ENCODE results near the gene ATG16L2. TPM values are rescaled to one million over a fixed set of nuclear protein-coding genes. Genes with fewer than 3 reads are reported as not detected.

Gene ATG16L2
- total and polyA plus RNA-seq, 2 of the 4 experiments (the other 2 are of a cell fraction) = 1.3 to 12.7 TPM

- TF ChIP-seq MXI1 (IDR thresholded peaks at IDR 0.05; ENCODE audit: borderline replicate concordance, low read depth, low read length) = no peak
Observed at GRCh38 chr11:72807021-72807693, 7.1 kb upstream of the ATG16L2 start (continued).

DNA sequence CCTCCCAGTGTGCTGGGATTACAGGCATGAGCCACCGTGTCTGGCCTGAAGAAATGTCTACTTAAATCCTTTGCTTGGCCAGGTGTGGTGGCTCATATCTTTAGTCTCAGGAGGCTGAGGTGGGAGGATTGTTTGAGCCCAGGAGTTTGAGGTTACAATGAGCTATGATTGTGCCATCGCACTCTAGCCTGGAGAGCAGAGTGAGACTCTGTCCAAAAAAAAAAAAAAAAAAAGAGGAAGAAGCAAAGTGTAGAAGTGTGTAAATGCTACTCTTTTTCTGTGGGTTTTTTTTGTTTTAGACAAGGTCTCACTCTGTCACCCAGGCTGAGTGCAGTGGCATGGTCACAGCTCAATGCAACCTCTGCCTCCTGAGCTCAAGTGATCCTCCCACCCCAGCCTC lies 6.4 kb upstream of the ATG16L2 start:
- peaks cover 4 to 22% of the 10 kb centered on the region in 2 experiments; a peak in 3 of 4 replicates for H3K79me1 ChIP-seq (ENCODE audit: low read depth in 1 of 2, low read length in 2 of 2)
- H3K4me1 ChIP-seq (ENCODE audit: control insufficient read depth, insufficient read depth, low read length) = peaks cover 12% of the 10 kb centered on the region
- no TSS peak for BruUV-seq (replicated peaks)
- peaks cover 3% of the 10 kb centered on the region; the same call in 1 of the 2 replicates for H3K36me3 ChIP-seq (ENCODE audit: control insufficient read depth, insufficient read depth, low read length)
- no peak overlapping the region for H2AFZ ChIP-seq (replicated peaks; ENCODE audit: low read length, poor library complexity)
- no peak overlapping the region for H3K4ac ChIP-seq (ENCODE audit: low read depth, low read length)
- no peak overlapping the region for H4K91ac ChIP-seq (ENCODE audit: insufficient read depth, low read depth, low read length)
- H3K18ac ChIP-seq (ENCODE audit: low read depth, low read length) = no peak overlapping the region
- H3K27me3 ChIP-seq (ENCODE audit: control insufficient read depth, insufficient read depth, low read length) = no peaks in the 10 kb centered on the region
- in situ Hi-C loops (cut with MboI; ENCODE audit: low sequenced_read_pairs) = no loop called here
- no peak overlapping the region for H3K56ac ChIP-seq (ENCODE audit: extremely low read depth, insufficient read depth, low read length)
- no peak overlapping the region for H3K23ac ChIP-seq (ENCODE audit: low read depth, low read length)
- no peak overlapping the region for H3K14ac ChIP-seq (replicated peaks; ENCODE audit: low read depth, low read length)
- no peak overlapping the region for H3K27ac ChIP-seq (ENCODE audit: insufficient read depth, low read length)
- H2AK9ac ChIP-seq (replicated peaks; ENCODE audit: low read depth, low read length, poor library complexity) = no peak overlapping the region
- ChIA-PET CTCF (interaction anchor here (0.9 kb wide), 1 partner anchor 370 kb away, joined by 3 read pairs; no protein-coding TSS in a partner anchor), POLR2A (ENCODE audit: unreplicated experiment) (interaction anchor here (0.6 kb wide), 1 partner anchor 9 kb away, joined by 8 read pairs; no protein-coding TSS in a partner anchor)
- H4K20me1 ChIP-seq (ENCODE audit: insufficient read depth, low read length) = no peaks in the 10 kb centered on the region
- H3K4me2 ChIP-seq (ENCODE audit: low read depth, low read length) = no peak overlapping the region
- DNase-seq (no peak), ATAC-seq (ENCODE audit: low read depth) (no peak)
- no peak overlapping the region for H2BK15ac ChIP-seq (ENCODE audit: low read depth, low read length)
- H3K4me3 ChIP-seq (ENCODE audit: insufficient read depth, low read depth, low read length) = no peak overlapping the region
- no peaks in the 10 kb centered on the region for H3K9me3 ChIP-seq (ENCODE audit: control insufficient read depth, insufficient read depth, low read length)
- H4K5ac ChIP-seq (ENCODE audit: low read depth, low read length) = no peak overlapping the region
- intact Hi-C loops (cut with micrococcal nuclease) = no loop called here
- no peak overlapping the region for H3K9ac ChIP-seq (ENCODE audit: low read depth, low read length)
- H2BK20ac ChIP-seq (ENCODE audit: low read depth, low read length) = no peak overlapping the region
- no peak overlapping the region for H2AK5ac ChIP-seq (ENCODE audit: low read depth, low read length)
- dilution Hi-C loops (cut with HindIII; ENCODE audit: low sequenced_read_pairs, unreplicated experiment) = no loop called here
- H2BK120ac ChIP-seq (ENCODE audit: low read depth, low read length) = no peak overlapping the region
- H2BK5ac ChIP-seq (ENCODE audit: low read depth, low read length, poor library complexity, severe bottlenecking) = no peak overlapping the region
- H4K8ac ChIP-seq (ENCODE audit: low read depth in 2 of 2, low read length in 2 of 2) = no peak overlapping the region
- WGBS, 2 experiments (ENCODE audit: extremely low coverage in 2 of 2, insufficient read length in 1 of 2) = 100% methylated on average over 1 of the region's 2 CpGs; no CpG with 5 or more reads in 1 of the 2 experiments
- peaks cover 9% of the 10 kb centered on the region; the same call in 1 of the 2 replicates for H3K9me1 ChIP-seq (ENCODE audit: insufficient read depth, low read length)
- TF ChIP-seq CTCF (conservative IDR thresholded peaks at IDR 0.05; ENCODE audit: low read depth, low read length) = no peak
- no peak for TF ChIP-seq CHD1 (IDR thresholded peaks at IDR 0.05; ENCODE audit: low read depth, low read length)
- no peak for TF ChIP-seq SMC3 (IDR thresholded peaks at IDR 0.05; ENCODE audit: low read depth, low read length)
- no peak for TF ChIP-seq NFE2L2 (IDR thresholded peaks at IDR 0.05; ENCODE audit: low read depth, low read length)
- no peak for TF ChIP-seq CEBPB (IDR thresholded peaks at IDR 0.05; ENCODE audit: low read depth, low read length)
- no peak for TF ChIP-seq RFX5 (IDR thresholded peaks at IDR 0.05; ENCODE audit: low read depth, low read length)
- TF ChIP-seq POLR2A (IDR thresholded peaks at IDR 0.05; ENCODE audit: low read depth, low read length) = no peak
- TF ChIP-seq, protein P1, sequence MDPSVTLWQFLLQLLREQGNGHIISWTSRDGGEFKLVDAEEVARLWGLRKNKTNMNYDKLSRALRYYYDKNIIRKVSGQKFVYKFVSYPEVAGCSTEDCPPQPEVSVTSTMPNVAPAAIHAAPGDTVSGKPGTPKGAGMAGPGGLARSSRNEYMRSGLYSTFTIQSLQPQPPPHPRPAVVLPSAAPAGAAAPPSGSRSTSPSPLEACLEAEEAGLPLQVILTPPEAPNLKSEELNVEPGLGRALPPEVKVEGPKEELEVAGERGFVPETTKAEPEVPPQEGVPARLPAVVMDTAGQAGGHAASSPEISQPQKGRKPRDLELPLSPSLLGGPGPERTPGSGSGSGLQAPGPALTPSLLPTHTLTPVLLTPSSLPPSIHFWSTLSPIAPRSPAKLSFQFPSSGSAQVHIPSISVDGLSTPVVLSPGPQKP (IDR thresholded peaks at IDR 0.05; ENCODE audit: borderline replicate concordance, low read depth, low read length) = no peak
- TF ChIP-seq BHLHE40 (IDR thresholded peaks at IDR 0.05; ENCODE audit: low read depth, low read length) = no peak
- no peak for TF ChIP-seq MXI1 (IDR thresholded peaks at IDR 0.05; ENCODE audit: borderline replicate concordance, low read depth, low read length)
- no peak for TF ChIP-seq RAD21 (IDR thresholded peaks at IDR 0.05; ENCODE audit: low read length)
- TF ChIP-seq MAZ (IDR thresholded peaks at IDR 0.05; ENCODE audit: borderline replicate concordance, low read depth, low read length) = no peak
- no peak for TF ChIP-seq FOS (IDR thresholded peaks at IDR 0.05; ENCODE audit: low read depth, low read length)
- no peak for TF ChIP-seq RCOR1 (IDR thresholded peaks at IDR 0.05; ENCODE audit: insufficient replicate concordance, low read length)
- no peak for TF ChIP-seq MAFK (IDR thresholded peaks at IDR 0.05; ENCODE audit: low read depth, low read length)

Measured in IMR-90 (cell line).